ENCODE measurements around the gene FAR2.
A peak's percentile ranks its signal among the peaks of the same experiment; 100 is the strongest.

Gene FAR2

DNA sequence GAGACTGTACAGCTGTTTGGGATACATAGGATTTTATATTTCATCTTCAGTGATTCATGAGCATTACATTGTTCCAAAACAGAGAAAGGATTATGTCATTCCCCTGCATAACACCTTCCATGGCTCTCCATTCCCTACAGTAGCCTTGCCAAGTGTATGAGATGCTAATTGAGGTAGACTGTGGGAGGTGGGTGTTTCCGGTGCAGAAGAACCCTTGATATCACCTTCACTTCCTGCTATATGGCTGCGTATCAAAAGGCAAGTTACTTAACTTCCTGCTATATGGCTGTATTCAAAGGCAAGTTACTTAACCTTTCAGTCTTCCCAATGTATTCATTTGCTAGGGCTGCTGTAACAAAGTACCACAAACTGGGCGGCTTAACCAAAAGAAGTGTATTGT, 11.2 kb downstream of the FAR2 start:
- no peak overlapping the region for H3K27ac ChIP-seq (ENCODE audit: low read length)

DNA sequence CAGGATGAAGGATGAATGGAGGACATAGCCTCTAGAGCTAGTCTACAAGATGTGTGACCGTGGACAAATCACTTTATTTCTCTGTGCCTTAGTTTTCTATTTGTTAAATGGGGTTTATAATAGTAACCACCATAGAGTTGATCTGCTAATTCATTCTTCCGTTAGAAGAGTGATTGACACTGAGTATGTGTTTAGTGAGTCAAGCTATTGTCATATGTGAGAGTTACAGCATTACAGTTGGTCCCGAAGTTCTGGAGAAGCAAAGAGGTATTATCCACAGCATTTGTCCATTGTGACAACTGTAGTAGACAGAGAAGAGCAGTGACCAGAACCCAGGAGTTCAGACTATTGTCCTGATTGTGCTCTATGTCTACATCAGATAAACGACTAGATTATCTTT, 14.1 kb downstream of the FAR2 start:
- Histone ChIP-seq H4K20me1 (ENCODE audit: insufficient read depth, low read length) (no peaks in the 10 kb centered on the region), H3K9ac (ENCODE audit: low read length) (no peak overlapping the region), H3K9me3 (ENCODE audit: insufficient read depth, low read length) (no peaks in the 10 kb centered on the region), H3K4me1 (ENCODE audit: low read length) (peaks cover 19% of the 10 kb centered on the region), H3K27ac (ENCODE audit: low read length) (no peak overlapping the region), H3K36me3 (replicated peaks; ENCODE audit: low read depth, low read length) (no peaks in the 10 kb centered on the region), H3K4me3 (ENCODE audit: low read length) (no peak overlapping the region), H3K4me2 (ENCODE audit: low read length) (no peak overlapping the region), H3K79me2 (ENCODE audit: low read length) (no peaks in the 10 kb centered on the region), H2AFZ (ENCODE audit: low read depth, low read length) (no peak overlapping the region), H3K27me3 (ENCODE audit: low read depth, low read length) (peaks cover 31% of the 10 kb centered on the region)
- TF ChIP-seq, protein P1, sequence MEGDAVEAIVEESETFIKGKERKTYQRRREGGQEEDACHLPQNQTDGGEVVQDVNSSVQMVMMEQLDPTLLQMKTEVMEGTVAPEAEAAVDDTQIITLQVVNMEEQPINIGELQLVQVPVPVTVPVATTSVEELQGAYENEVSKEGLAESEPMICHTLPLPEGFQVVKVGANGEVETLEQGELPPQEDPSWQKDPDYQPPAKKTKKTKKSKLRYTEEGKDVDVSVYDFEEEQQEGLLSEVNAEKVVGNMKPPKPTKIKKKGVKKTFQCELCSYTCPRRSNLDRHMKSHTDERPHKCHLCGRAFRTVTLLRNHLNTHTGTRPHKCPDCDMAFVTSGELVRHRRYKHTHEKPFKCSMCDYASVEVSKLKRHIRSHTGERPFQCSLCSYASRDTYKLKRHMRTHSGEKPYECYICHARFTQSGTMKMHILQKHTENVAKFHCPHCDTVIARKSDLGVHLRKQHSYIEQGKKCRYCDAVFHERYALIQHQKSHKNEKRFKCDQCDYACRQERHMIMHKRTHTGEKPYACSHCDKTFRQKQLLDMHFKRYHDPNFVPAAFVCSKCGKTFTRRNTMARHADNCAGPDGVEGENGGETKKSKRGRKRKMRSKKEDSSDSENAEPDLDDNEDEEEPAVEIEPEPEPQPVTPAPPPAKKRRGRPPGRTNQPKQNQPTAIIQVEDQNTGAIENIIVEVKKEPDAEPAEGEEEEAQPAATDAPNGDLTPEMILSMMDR (IDR thresholded peaks at IDR 0.05; ENCODE audit: low read depth, low read length): no peak
- TF ChIP-seq EZH2phosphoT487 (IDR thresholded peaks at IDR 0.05; ENCODE audit: low read depth): no peak

More for the DNA sequence above, 11.2 kb downstream of the FAR2 start:
- H3K27me3 ChIP-seq (ENCODE audit: low read depth, low read length): peaks cover 12% of the 10 kb centered on the region
- no peaks in the 10 kb centered on the region for H4K20me1 ChIP-seq (ENCODE audit: insufficient read depth, low read length)
- H3K4me1 ChIP-seq (ENCODE audit: low read length): peaks cover 22% of the 10 kb centered on the region
- H3K79me2 ChIP-seq (ENCODE audit: low read length): no peaks in the 10 kb centered on the region
- no peak overlapping the region for H2AFZ ChIP-seq (ENCODE audit: low read depth, low read length)
- no peaks in the 10 kb centered on the region for H3K9me3 ChIP-seq (ENCODE audit: insufficient read depth, low read length)
- TF ChIP-seq, protein P1 (IDR thresholded peaks at IDR 0.05; ENCODE audit: low read depth, low read length): no peak
- TF ChIP-seq EZH2phosphoT487 (IDR thresholded peaks at IDR 0.05; ENCODE audit: low read depth): no peak
- H3K4me2 ChIP-seq (ENCODE audit: low read length): no peak overlapping the region
- no peak overlapping the region for H3K9ac ChIP-seq (ENCODE audit: low read length)
- no peak overlapping the region for H3K4me3 ChIP-seq (ENCODE audit: low read length)
- H3K36me3 ChIP-seq (replicated peaks; ENCODE audit: low read depth, low read length): no peaks in the 10 kb centered on the region

DNA sequence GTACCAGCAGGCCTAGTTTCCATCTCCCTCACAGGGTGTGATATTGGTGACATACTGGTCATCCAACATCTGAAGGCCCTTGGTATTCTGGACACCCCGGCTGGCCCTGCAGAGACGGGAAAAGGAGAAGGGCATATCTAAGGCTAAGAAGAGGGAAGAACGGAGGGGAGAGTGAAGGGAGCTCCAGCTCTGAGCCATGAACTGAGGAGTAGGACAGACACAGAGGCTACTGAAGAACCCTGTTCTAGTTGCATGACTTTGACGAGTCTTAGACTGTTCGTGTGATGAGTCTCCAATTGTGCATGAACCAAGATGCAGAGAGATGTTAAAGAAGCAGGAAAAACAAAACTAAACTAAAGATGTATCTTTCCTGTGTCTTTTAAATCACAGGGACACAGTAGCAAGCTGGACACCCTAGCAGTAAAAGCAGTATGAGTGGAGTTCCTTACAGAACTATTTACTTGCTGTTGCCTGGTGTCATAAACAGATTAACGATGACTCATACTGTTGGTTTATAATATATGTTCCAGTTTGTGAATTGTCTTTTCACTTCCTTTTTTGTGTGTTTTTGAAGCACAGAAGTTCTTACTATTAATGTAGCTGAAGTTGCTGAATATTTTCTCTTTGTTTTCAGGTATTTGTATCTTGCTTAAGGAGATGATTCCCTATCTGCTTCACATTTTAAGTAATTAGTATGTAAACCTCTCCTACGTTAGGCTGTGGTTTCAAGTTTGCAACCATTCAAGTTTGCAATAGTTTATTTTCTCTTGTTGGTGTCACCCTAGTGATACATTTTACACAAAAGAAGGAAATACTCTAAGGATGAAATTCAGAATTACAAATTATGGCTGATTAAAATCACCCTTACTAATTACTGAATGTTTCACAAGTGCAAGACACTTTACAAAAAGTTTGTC, 15.7 kb downstream of the FAR2 start:
- Histone ChIP-seq H4K20me1 (ENCODE audit: insufficient read depth, low read length) (no peaks in the 10 kb centered on the region), H3K4me1 (ENCODE audit: low read length) (peaks cover 15% of the 10 kb centered on the region), H3K27me3 (ENCODE audit: low read depth, low read length) (peaks cover 31% of the 10 kb centered on the region), H2AFZ (ENCODE audit: low read depth, low read length) (no peak overlapping the region), H3K9me3 (ENCODE audit: insufficient read depth, low read length) (no peaks in the 10 kb centered on the region), H3K79me2 (ENCODE audit: low read length) (no peaks in the 10 kb centered on the region), H3K27ac (ENCODE audit: low read length) (no peak overlapping the region), H3K9ac (ENCODE audit: low read length) (no peak overlapping the region), H3K36me3 (replicated peaks; ENCODE audit: low read depth, low read length) (no peaks in the 10 kb centered on the region), H3K4me3 (ENCODE audit: low read length) (no peak overlapping the region), H3K4me2 (ENCODE audit: low read length) (peak overlapping the region; percentile 54)
- TF ChIP-seq, protein P1 (IDR thresholded peaks at IDR 0.05; ENCODE audit: low read depth, low read length): no peak
- TF ChIP-seq EZH2phosphoT487 (IDR thresholded peaks at IDR 0.05; ENCODE audit: low read depth): no peak

DNA sequence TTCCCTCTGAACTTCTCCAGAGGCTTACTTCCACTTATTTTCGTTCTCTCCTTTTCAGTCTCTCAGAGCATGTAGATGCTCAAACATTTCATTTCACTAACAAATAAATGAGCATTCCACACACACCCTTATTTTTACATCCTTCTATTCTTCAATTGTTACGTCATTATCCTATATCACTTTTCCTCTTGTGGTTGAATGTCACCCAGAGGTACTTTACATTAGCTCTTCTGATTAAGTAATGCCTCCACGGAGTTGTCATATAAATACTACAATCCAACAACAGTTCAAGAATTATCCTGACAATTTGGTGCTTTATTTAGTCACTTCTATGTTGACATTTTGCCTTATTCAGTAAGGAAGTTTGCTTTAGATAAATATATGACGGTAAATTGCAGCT, 18.4 kb downstream of the FAR2 start:
- Histone ChIP-seq H3K4me1 (ENCODE audit: low read length) (peaks cover 15% of the 10 kb centered on the region), H3K27me3 (ENCODE audit: low read depth, low read length) (peaks cover 31% of the 10 kb centered on the region), H2AFZ (ENCODE audit: low read depth, low read length) (no peak overlapping the region), H3K36me3 (replicated peaks; ENCODE audit: low read depth, low read length) (no peaks in the 10 kb centered on the region), H3K4me2 (ENCODE audit: low read length) (no peak overlapping the region), H3K9ac (ENCODE audit: low read length) (no peak overlapping the region), H3K9me3 (ENCODE audit: insufficient read depth, low read length) (no peaks in the 10 kb centered on the region), H4K20me1 (ENCODE audit: insufficient read depth, low read length) (no peaks in the 10 kb centered on the region), H3K27ac (ENCODE audit: low read length) (no peak overlapping the region), H3K79me2 (ENCODE audit: low read length) (no peaks in the 10 kb centered on the region), H3K4me3 (ENCODE audit: low read length) (no peak overlapping the region)
- TF ChIP-seq, protein P1 (IDR thresholded peaks at IDR 0.05; ENCODE audit: low read depth, low read length): no peak
- TF ChIP-seq EZH2phosphoT487 (IDR thresholded peaks at IDR 0.05; ENCODE audit: low read depth): no peak

Measured in OCI-LY3 (cell line).